ENCODE measurements around the gene EPAS1. TPM values are rescaled to one million over a fixed set of nuclear protein-coding genes. Genes with fewer than 3 reads are reported as not detected.

Gene EPAS1
- total RNA-seq, 1 donor from 2014 or later = 31.5 TPM

- no peak for DNase-seq
These were observed 23.3 kb upstream of the EPAS1 start for GRCh38 chr2:46273919-46274318.

DNA sequence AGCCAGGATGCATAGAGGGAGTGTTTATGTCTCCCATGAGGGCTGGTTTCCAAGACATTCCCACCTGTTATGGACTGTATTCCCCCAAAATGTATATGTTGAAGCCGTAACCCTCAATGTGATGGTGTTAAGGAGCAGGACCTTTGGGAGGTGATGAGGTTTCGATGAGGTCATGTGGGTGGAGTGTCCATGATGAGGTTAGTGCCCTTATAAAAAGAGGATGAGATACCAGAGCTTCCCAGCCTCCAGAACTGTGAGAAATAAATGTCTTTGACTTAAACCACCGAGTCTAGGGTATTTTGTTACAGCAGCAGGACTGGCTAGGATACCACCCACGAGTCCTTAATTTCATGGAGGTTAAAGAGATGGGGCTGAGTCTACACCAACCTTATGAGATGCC, 22.6 kb upstream of the EPAS1 start:
- no peak for DNase-seq

GRCh38 chr2:46275995-46276394, 21.2 kb upstream of the EPAS1 start:
- no peak for DNase-seq

- DNase-seq = no peak
These were observed 20.6 kb upstream of the EPAS1 start for GRCh38 chr2:46276642-46277041.

- DNase-seq = no peak
These were observed 19.6 kb upstream of the EPAS1 start for GRCh38 chr2:46277431-46278190.

DNA sequence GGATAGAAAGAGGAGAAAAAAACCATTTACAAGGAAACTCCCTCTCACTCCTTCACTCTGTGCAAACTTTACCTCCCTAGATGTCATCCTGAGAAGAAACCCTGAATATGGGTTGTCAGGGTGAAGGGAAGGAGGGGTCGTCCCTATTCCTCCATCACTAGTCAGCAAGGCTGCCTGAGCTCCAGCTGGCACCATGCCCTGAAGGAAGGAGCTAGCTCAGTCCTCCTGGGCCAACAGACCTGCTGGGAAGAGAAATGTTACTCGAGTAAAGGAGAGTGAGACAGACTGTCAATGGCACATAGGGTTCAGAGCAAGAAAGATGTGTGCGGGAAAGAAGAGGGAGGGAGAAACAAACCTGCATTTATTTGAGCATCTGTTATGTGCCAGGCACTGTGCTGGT, 18.3 kb upstream of the EPAS1 start:
- DNase-seq = no peak

DNA sequence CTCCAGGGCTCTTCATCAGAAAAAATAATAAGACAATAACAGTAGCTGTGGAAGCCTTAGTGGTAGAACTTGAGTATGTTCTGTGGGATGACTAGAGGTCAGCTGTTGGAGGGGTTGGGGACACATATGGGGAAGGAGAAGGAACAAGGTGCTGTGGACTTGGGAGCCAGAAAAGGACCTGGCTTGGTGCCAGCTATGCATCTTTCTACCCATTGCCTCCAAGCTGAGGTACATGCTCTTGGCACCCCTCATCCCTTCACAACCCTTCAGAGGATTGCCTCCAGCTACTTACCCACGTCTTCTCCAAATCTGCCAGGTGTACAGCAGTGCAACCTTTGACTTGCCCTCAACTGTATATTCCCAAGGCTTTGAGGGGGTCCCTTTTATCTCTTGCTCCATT, 15.3 kb upstream of the EPAS1 start:
- no peak for DNase-seq

GRCh38 chr2:46283693-46284092, 13.5 kb upstream of the EPAS1 start:
- DNase-seq = no peak

DNA sequence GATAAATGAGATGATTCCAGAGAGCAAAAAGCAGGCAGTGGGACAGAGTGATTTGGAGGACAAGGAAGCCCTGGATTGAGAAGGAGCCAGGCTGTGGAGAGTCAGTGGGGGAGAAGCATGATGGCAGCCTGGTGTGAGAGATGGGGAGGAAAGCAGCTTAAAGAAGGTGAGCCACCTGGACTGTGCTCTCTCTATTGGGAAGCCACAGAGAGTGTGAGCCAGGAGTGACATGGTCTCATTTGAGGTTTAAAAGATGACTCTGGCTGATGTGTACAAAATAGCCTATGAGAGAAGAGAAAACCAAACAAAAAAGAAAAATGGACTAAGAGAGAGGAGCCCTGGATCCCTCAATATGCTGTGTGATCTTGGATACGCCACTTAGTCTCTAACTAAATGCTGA, 12.9 kb upstream of the EPAS1 start:
- DNase-seq = no peak

GRCh38 chr2:46284796-46285195, 12.4 kb upstream of the EPAS1 start:
- DNase-seq = no peak

GRCh38 chr2:46286715-46287114, 10.5 kb upstream of the EPAS1 start:
- DNase-seq = no peak

DNA sequence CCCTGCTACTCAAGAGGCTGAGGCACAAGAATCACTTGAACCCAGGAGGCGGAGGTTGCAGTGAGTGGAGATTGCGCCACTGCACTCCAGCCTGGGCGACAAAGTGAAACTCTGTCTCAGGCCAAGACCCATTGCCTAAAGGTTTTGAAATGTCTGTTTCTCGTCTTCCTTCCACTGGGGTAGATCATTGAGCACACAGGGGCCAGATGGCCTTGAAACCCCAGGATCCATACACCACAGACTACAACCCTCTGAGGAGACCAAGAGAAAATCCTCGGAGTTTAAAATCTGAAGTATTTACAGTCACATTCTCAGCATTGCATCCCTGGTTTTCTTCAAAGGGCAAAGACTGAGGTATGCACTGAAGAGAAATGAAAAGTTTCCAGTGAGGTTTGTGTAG, 7.1 kb upstream of the EPAS1 start:
- DNase-seq = no peak

DNA sequence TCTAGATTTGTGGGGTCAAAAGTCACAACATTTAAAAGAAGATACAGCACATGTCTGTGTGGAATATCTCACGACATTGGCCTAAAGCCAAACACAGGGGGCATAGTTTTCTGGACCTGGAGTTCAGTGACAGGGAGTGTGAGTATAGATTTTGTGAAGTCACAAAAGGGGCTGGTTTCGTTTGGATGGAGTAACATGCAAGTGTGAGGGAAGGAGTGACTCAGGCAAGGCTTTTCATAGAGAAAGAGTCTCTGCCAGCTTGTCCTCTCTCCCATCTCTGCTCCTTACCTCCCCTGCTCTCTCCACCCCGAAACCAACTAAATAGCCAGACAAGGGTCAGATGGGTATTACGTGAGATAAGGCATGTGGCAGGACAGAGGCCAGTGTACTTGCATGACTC, 3.7 kb upstream of the EPAS1 start:
- no peak for DNase-seq

GRCh38 chr2:46294176-46294836, 2.9 kb upstream of the EPAS1 start:
- no peak for DNase-seq

GRCh38 chr2:46296216-46296839, 879 bp upstream of the EPAS1 start:
- DNase-seq = no peak

DNA sequence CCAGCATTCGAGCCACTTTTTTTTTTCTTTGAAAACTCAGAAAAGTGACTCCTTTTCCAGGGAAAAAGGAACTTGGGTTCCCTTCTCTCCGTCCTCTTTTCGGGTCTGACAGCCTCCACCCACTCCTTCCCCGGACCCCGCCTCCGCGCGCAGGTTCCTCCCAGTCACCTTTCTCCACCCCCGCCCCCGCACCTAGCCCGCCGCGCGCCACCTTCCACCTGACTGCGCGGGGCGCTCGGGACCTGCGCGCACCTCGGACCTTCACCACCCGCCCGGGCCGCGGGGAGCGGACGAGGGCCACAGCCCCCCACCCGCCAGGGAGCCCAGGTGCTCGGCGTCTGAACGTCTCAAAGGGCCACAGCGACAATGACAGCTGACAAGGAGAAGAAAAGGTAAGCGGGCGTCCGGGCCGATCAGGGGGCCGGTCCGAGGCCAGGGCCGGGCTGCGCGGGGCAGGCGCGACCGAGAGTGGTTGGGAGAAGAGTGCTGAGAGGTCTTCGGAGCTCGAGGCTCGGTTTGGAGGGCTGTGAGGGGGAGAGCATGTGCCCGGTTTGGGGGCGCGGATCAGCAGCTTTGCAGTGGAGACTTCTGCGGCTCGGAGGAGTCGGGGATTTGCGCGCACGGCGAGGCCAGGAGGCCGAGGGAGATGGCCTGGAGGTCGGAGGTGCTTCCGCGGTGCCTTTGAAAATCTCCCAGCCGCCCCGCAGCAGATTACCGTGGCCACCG, 502 bp downstream of the EPAS1 start:
- no peak for DNase-seq

GRCh38 chr2:46298272-46298521, 990 bp downstream of the EPAS1 start:
- no peak for DNase-seq

DNA sequence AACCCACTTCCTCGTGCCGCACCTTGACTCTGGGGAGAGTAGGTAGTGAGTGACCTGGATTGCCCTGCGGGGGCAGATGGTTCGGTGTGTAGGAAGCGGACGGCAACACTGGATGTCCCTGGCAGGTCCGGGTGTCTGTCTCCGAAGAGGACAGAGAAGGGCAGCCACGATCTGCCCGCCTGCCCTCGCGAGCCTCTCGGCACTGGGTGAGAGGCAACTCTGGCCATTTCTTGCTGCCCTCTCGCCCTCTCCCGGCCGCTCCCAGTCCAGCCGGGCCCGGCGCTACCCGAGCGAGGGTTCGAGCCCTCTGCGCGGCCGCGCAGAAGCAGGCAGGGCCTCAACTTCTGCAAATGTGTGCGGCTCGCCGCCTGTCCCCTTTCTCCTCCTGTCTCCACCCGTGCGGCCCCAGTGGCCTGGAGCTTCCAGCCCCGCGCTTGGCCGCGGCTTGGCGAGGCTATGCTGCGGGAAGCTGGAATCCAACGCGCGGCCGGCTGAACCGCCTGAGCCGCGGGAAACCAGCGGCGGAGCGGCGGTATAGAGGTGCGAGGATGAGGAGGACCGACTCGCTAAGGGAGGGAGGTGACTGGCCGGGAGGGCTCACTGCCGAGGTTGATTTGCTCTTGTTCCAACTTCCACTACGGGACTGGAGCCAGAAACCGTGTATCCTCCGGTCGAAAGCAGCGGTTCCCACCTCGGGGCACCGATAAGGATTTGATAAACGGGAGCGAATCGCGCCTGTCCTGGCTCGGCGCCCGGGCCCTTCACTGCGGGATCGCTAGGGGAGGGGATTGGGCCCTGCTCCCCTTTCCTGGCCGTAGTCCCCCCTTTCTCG, 1.5 kb downstream of the EPAS1 start:
- DNase-seq = no peak

DNA sequence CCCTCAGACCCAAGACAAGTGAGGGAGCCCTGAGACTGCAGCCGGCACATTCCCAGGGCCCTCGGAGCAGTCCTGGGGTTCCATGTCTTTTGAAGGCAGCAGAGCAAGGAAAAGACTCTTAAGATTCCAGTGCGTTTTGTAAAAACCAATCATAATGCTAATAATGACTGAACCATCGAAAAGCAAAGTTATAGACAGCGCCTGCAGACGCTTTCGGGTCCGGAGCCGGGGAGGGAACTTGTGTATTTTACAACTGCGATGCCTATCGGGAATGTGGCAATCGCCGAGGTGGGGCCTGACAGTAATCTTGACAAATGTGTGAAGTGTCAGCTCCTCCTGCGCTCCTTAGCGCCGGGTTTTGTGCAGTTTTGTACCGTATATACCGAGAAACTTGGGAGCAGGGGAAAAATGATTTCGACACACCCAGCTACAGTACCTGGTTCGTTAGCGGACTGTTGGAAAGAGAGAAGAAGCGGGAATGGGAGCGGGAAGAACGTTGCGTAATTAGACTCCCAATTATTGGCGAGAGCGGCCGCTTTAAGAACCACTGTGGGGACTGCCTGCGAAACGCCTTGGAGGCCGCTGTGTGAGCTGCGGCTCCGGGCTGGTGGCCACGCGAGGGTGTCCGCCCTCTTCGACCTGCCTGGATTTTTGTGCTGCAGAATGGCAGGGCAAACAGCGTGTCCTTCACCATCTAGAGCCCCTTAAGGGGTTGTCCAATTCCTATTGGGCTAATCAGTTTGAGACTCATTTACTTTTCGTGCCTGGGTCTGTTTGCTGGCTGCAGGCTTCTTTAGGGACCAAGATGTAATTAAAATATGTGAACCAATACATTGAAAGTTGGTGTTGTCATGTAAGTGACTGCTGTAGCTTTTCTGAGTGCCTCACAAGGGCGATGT, 2.4 kb downstream of the EPAS1 start:
- no peak for DNase-seq

DNA sequence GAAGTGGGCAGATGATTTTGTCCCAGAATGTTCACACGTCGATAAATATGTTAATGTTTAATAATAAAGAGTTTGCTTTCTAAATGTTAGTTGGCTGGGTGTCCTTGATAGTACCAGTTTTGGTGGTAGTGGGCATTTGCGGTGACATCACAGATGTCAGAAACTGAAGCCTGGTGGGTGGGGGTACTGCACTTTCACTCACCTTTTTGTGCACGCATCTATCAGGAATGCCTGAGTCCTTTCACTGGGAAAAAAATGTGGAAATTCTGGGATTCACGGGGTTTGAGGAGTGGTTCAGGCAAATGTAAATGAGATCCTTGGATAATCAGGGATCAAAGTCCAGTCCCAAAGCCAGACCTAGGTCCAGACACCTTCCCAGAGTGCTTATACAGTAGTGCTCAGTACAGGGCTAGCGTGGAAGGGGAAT, 3.2 kb downstream of the EPAS1 start:
- no peak for DNase-seq

GRCh38 chr2:46302005-46302695, 4.9 kb downstream of the EPAS1 start:
- no peak for DNase-seq

Measured in skin of body (tissue), 2 donors.